H1 (cell line): ENCODE measurements around the gene ZNF423. TPM values are rescaled to one million over a fixed set of nuclear protein-coding genes. Genes with fewer than 3 reads are reported as not detected.

Source experiments
- CTCF ChIA-PET: fragments of 300-600 bp; sonication (Branson Sonifier 250); formaldehyde crosslinking; loops from one replicate; lab custom pipeline; 2021; ENCODE audit not compliant: partially characterized antibody; lab: Charles Lee
- POLR2A ChIA-PET: fragments of 300-600 bp; sonication (Branson Sonifier 250); formaldehyde crosslinking; loops from one replicate; lab custom pipeline; 2021; ENCODE audit warnings: inconsistent platforms; ENCODE audit not compliant: partially characterized antibody; lab: Charles Lee
- DNase-seq, 2 experiments: peaks; one replicate each; pipeline versions ENCODE4 v3.0.0 to v3.0.0-alpha.2; 2010 to 2022; ENCODE audit warnings: low spot score in 2 of 2, low read depth in 1 of 2, mixed read lengths in 1 of 2
- FAIRE-seq: peaks from 2 replicates; lab custom pipeline; 2011; peaks lifted over from hg19 to GRCh38; lab: Jason Lieb, UNC
- H2AFZ ChIP-seq: 2 replicates; pipeline ENCODE4 v1.8.1; 2012; ENCODE audit warnings: low read length, inconsistent platforms
- H2AK5ac ChIP-seq: 2 replicates; pipeline ENCODE4 v1.6.1; 2013; ENCODE audit warnings: low read depth, low read length
- H2BK120ac ChIP-seq: replicated peaks from 2 replicates; pipeline ENCODE3; 2013; ENCODE audit warnings: low read depth, low read length, inconsistent platforms
- H2BK12ac ChIP-seq: 2 replicates; pipeline ENCODE4 v1.6.1; 2013; ENCODE audit warnings: low read depth, low read length
- H2BK15ac ChIP-seq: 2 replicates; pipeline ENCODE4 v1.6.1; 2013; ENCODE audit warnings: low read length
- H2BK20ac ChIP-seq: 2 replicates; pipeline ENCODE4 v1.6.1; 2013; ENCODE audit warnings: low read length
- H2BK5ac ChIP-seq: 2 replicates; pipeline ENCODE4 v1.6.1; 2013; ENCODE audit warnings: low read depth, low read length
- H3K14ac ChIP-seq: 2 replicates; pipeline ENCODE4 v1.6.1; 2013; ENCODE audit warnings: inconsistent platforms; ENCODE audit not compliant: insufficient read length
- H3K18ac ChIP-seq: 2 replicates; pipeline ENCODE4 v1.6.1; 2013; ENCODE audit warnings: low read length; ENCODE audit errors: extremely low read depth
- H3K23ac ChIP-seq: 2 replicates; pipeline ENCODE4 v1.6.1; 2013; ENCODE audit warnings: inconsistent platforms; ENCODE audit not compliant: insufficient read length
- H3K23me2 ChIP-seq: 2 replicates; pipeline ENCODE4 v1.6.1; 2013; ENCODE audit warnings: low read depth, low read length
- H3K27ac ChIP-seq: 2 replicates; pipeline ENCODE4 v1.6.1; 2011; ENCODE audit warnings: low read depth, low read length, inconsistent platforms
- H3K27me3 ChIP-seq, 4 experiments: replicated peaks in 1 of 4; 1 replicate in 1 of 4; 2 replicates in 3 of 4; pipeline versions ENCODE4 v1.6.1 to v1.8.1; 2011 to 2013; ENCODE audit warnings: low read length in 3 of 4, mild to moderate bottlenecking in 3 of 4, inconsistent platforms in 2 of 4, mixed read lengths in 2 of 4, moderate library complexity in 1 of 4; ENCODE audit not compliant: control insufficient read depth in 3 of 4, insufficient read depth in 3 of 4; ENCODE audit errors: extremely low read depth in 1 of 4
- H3K36me3 ChIP-seq, 4 experiments: 2 replicates each; pipeline versions ENCODE4 v1.6.1 to v1.8.1; 2011 to 2013; ENCODE audit warnings: mild to moderate bottlenecking in 4 of 4, low read length in 3 of 4, moderate library complexity in 2 of 4, control low read depth in 1 of 4, inconsistent platforms in 1 of 4; ENCODE audit not compliant: insufficient read depth in 4 of 4, control insufficient read depth in 2 of 4
- H3K4ac ChIP-seq: replicated peaks from 2 replicates; pipeline ENCODE3; 2013; ENCODE audit warnings: low read length, low read depth, mixed read lengths, inconsistent platforms; ENCODE audit not compliant: insufficient read length
- H3K4me1 ChIP-seq, 4 experiments: replicated peaks in 1 of 4; 1 replicate in 1 of 4; 2 replicates in 3 of 4; pipeline versions ENCODE4 v1.6.1 to v1.8.1; 2011 to 2013; ENCODE audit warnings: low read length in 3 of 4, inconsistent platforms in 2 of 4, mixed read lengths in 1 of 4; ENCODE audit not compliant: insufficient read depth in 4 of 4, control insufficient read depth in 3 of 4
- H3K4me2 ChIP-seq, 2 experiments: 2 replicates each; pipeline versions ENCODE4 v1.6.1 to v1.8.1; 2011 to 2013; ENCODE audit warnings: low read depth in 2 of 2, low read length in 2 of 2, control low read depth in 1 of 2, inconsistent platforms in 1 of 2, mild to moderate bottlenecking in 1 of 2; ENCODE audit not compliant: insufficient read depth in 1 of 2
- H3K4me3 ChIP-seq, 4 experiments: fragments of 200-600, 300-600 bp in 1 of 4; sonication (generic), shearing (Covaris generic), sonication (Bioruptor Twin) in 1 of 4; 2 replicates each; pipeline versions ENCODE4 v1.5.1 to v1.8.1; 2011 to 2016; ENCODE audit warnings: low read length in 4 of 4, low read depth in 3 of 4, control low read depth in 2 of 4, inconsistent platforms in 2 of 4, mild to moderate bottlenecking in 2 of 4, mixed read lengths in 1 of 4, moderate library complexity in 1 of 4; ENCODE audit not compliant: insufficient read depth in 2 of 4; ENCODE audit errors: extremely low read depth in 1 of 4
- H3K56ac ChIP-seq: replicated peaks from 2 replicates; pipeline ENCODE3; 2013; ENCODE audit warnings: low read depth, mild to moderate bottlenecking, mixed read lengths, low read length, inconsistent platforms; ENCODE audit not compliant: insufficient read length
- H3K79me1 ChIP-seq: 2 replicates; pipeline ENCODE4 v1.6.1; 2013; ENCODE audit warnings: low read depth, low read length, control low read depth
- H3K79me2 ChIP-seq, 2 experiments: 2 replicates each; pipeline versions ENCODE4 v1.6.1 to v1.8.1; 2012 to 2013; ENCODE audit warnings: low read length in 2 of 2, mild to moderate bottlenecking in 2 of 2, inconsistent platforms in 1 of 2; ENCODE audit not compliant: insufficient read depth in 2 of 2, control insufficient read depth in 1 of 2
- H3K9ac ChIP-seq, 4 experiments: replicated peaks in 1 of 4; 1 replicate in 1 of 4; 2 replicates in 3 of 4; pipeline versions ENCODE4 v1.6.1 to v1.8.1; 2011 to 2013; ENCODE audit warnings: low read depth in 3 of 4, low read length in 3 of 4, control low read depth in 2 of 4, mild to moderate bottlenecking in 2 of 4, moderate library complexity in 2 of 4, inconsistent platforms in 1 of 4; ENCODE audit errors: extremely low read depth in 1 of 4
- H3K9me3 ChIP-seq, 2 experiments: 2 replicates each; pipeline versions ENCODE4 v1.6.1 to v1.8.1; 2012 to 2013; ENCODE audit warnings: mild to moderate bottlenecking in 2 of 2, moderate library complexity in 2 of 2, control low read depth in 1 of 2, inconsistent platforms in 1 of 2, low read depth in 1 of 2, low read length in 1 of 2, mixed read lengths in 1 of 2; ENCODE audit not compliant: insufficient read depth in 2 of 2
- H4K20me1 ChIP-seq, 2 experiments: replicated peaks in 1 of 2; 2 replicates each; pipeline versions ENCODE3 to v1.8.1; 2011 to 2013; ENCODE audit warnings: inconsistent platforms in 2 of 2, low read length in 2 of 2, mild to moderate bottlenecking in 1 of 2; ENCODE audit not compliant: insufficient read depth in 2 of 2, control insufficient read depth in 1 of 2
- H4K5ac ChIP-seq: 2 replicates; pipeline ENCODE4 v1.6.1; 2013; ENCODE audit warnings: low read length, low read depth, mixed read lengths, inconsistent platforms; ENCODE audit not compliant: insufficient read length
- H4K8ac ChIP-seq: 2 replicates; pipeline ENCODE4 v1.8.0; 2013; ENCODE audit warnings: mild to moderate bottlenecking, moderate library complexity, low read length, inconsistent platforms; ENCODE audit not compliant: insufficient read depth; ENCODE audit errors: extremely low read depth
- H4K91ac ChIP-seq: replicated peaks from 2 replicates; pipeline ENCODE3; 2013; ENCODE audit warnings: low read length, mixed read lengths, inconsistent platforms; ENCODE audit not compliant: insufficient read length
- HDAC6 ChIP-seq: IDR thresholded peaks from one replicate; pipeline ENCODE4 v1.7.1; 2012; ENCODE audit warnings: low read depth, mild to moderate bottlenecking, inconsistent platforms, low read length, moderate library complexity
- WGBS, 2 experiments: shearing (Covaris generic) in 1 of 2; methylation state at CpG; one replicate each; pipeline versions ENCODE4 v1.1.6 to v1.1.7; 2013 to 2015; ENCODE audit warnings: low lambda C conversion rate in 2 of 2, mixed read lengths in 2 of 2, inconsistent platforms in 1 of 2, low coverage in 1 of 2, missing lambda C conversion rate in 1 of 2; ENCODE audit not compliant: insufficient replicate concordance in 2 of 2, insufficient coverage in 1 of 2, insufficient read length in 1 of 2; ENCODE audit errors: extremely low coverage in 1 of 2, missing lambda C conversion rate in 1 of 2; 5-methylcytosine and 5-hydroxymethylcytosine counted together
- polyA plus RNA-seq, 7 experiments: library from polyadenylated mRNA; depleted of rRNA in 3 of 7; stranded (reverse) in 5 of 7; unstranded in 2 of 7; fragments of >200 nt in 5 of 7; fragments of 200-250 nt in 2 of 7; gene quantifications; 1 replicate in 5 of 7; 2 replicates in 1 of 7; 4 replicates in 1 of 7; pipeline versions ENCODE4 v1.2.1 to v1.2.3, GENCODE V29; 2011 to 2013; ENCODE audit warnings: missing spikeins in 2 of 7, mixed read lengths in 2 of 7
- total RNA-seq: library from RNA; stranded (reverse); fragmentation: NEBNext Ultra II Directional; extraction: Animal tissue kit (Norgen Biotek cat#: 25700); gene quantifications from 2 replicates; pipeline ENCODE4 v1.2.1, GENCODE V29; 2021

The ZNF423 gene
- total and polyA plus RNA-seq, 2 of the 8 experiments (the other 6 are each of a cell fraction or from before 2014, with no cell fraction given), result 38.2 to 52.3 TPM

- H4K8ac ChIP-seq, result no peak overlapping the region
- ChIA-PET POLR2A (interaction anchor here (0.9 kb wide), 1 partner anchor 51 kb away, joined by 3 read pairs; no protein-coding TSS in a partner anchor), CTCF (interaction anchor here (0.7 to 2.8 kb wide), 2 partner anchors 11 to 26 kb away, joined by 3 to 8 read pairs; no protein-coding TSS in a partner anchor)
- WGBS, 2 experiments, result 97% methylated on average over 3 of the region's 3 CpGs; no CpG with 5 or more reads in 1 of the 2 experiments
- no peak for FAIRE-seq
- no peak overlapping the region for H2AFZ ChIP-seq
- no peak overlapping the region for H3K4me3 ChIP-seq
- H2AK5ac ChIP-seq, result no peak overlapping the region
- no peak overlapping the region for H3K56ac ChIP-seq
- H3K23ac ChIP-seq, result no peak overlapping the region
- no peak overlapping the region for H2BK120ac ChIP-seq
- H3K18ac ChIP-seq, result no peak overlapping the region
- H3K36me3 ChIP-seq, result no peaks in the 10 kb centered on the region
- no peak overlapping the region for H2BK12ac ChIP-seq
- H3K4ac ChIP-seq, result no peak overlapping the region
- no peak overlapping the region for H3K14ac ChIP-seq
- H3K27me3 ChIP-seq, result no peaks in the 10 kb centered on the region
- H3K23me2 ChIP-seq, result peaks cover 6% of the 10 kb centered on the region
- no peaks in the 10 kb centered on the region for H3K9me3 ChIP-seq
- no peak overlapping the region for H2BK20ac ChIP-seq
- H4K5ac ChIP-seq, result no peak overlapping the region
- H2BK15ac ChIP-seq, result no peak overlapping the region
- H3K4me1 ChIP-seq, result peaks cover 0 to 16% (median 10%) of the 10 kb centered on the region in 4 experiments; a peak in 6 of 7 replicates
- H2BK5ac ChIP-seq, result no peak overlapping the region
- no peak overlapping the region for H3K9ac ChIP-seq
- no peaks in the 10 kb centered on the region; a peak in 1 of 4 replicates for H3K79me2 ChIP-seq
- peaks cover 4% of the 10 kb centered on the region; the same call in 1 of the 2 replicates for H3K79me1 ChIP-seq
- no peak overlapping the region for H3K27ac ChIP-seq
- peaks cover 0 to 5% of the 10 kb centered on the region in 2 experiments for H4K20me1 ChIP-seq
- H3K4me2 ChIP-seq, result no peak overlapping the region
- H4K91ac ChIP-seq, result no peak overlapping the region
- DNase-seq, result peak in 1 of 2 experiments; percentile 2
- TF ChIP-seq HDAC6, result no peak
These were observed 237.0 kb downstream of the ZNF423 start for GRCh38 chr16:49618955-49619354.
